ENCODE results near the gene PLCB4.

The PLCB4 gene

DNA sequence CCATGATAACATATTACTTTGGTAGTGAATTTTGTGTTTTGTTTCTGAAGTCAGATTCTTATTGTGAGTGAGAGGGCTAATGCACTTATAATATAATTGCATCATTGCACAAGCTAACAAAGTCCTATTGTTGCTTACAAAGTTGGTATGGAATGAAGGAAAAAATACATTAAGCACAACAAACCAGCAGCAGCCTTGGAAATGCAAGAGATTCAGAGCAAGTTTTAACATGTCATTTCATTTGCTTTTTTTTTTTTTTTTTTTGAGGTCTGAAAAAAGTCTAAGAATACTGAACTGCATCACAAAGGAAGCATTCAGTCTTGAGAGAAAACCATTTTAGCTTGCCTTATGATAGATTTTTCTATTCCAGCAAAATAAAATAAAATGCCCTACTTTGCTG, 57.6 kb downstream of the PLCB4 start:
- Histone ChIP-seq H3K27me3 (ENCODE audit: low read depth) (no peaks in the 10 kb centered on the region), H3K9me3 (no peaks in the 10 kb centered on the region), H3K4me1 (peaks cover 24% of the 10 kb centered on the region), H3K4me3 (no peak overlapping the region), H3K36me3 (replicated peaks) (no peaks in the 10 kb centered on the region)
- in situ Hi-C loops (cut with MboI; ENCODE audit: low sequenced_read_pairs) = no loop called here
- peak in 1 of 2 experiments; percentile 63 for DNase-seq (ENCODE audit: low spot score in 2 of 2)

DNA sequence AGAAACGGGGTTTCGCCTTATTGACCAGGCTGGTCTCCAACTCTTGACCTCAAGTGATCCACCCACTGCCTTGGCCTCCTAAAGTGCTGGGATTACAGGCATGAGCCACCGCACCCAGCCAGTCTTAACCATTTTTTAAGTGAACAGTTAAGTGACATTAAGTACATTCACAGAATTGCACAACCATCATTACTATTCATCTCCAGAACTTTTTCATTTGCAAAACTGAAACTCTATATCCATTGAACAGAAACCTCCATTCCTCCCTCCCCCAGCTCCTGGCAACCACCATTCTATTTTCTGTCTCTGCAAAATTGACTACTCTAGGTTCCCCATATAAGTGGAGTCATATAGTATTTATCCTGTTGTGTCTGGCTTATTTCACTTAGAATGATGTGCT, 59.7 kb downstream of the PLCB4 start:
- peaks cover 24% of the 10 kb centered on the region for H3K4me1 ChIP-seq
- H3K27me3 ChIP-seq (ENCODE audit: low read depth) = no peaks in the 10 kb centered on the region
- in situ Hi-C loops (cut with MboI; ENCODE audit: low sequenced_read_pairs) = no loop called here
- DNase-seq (ENCODE audit: low spot score in 2 of 2) = no peak
- H3K4me3 ChIP-seq = no peak overlapping the region
- no peaks in the 10 kb centered on the region for H3K36me3 ChIP-seq (replicated peaks)
- no peaks in the 10 kb centered on the region for H3K9me3 ChIP-seq

DNA sequence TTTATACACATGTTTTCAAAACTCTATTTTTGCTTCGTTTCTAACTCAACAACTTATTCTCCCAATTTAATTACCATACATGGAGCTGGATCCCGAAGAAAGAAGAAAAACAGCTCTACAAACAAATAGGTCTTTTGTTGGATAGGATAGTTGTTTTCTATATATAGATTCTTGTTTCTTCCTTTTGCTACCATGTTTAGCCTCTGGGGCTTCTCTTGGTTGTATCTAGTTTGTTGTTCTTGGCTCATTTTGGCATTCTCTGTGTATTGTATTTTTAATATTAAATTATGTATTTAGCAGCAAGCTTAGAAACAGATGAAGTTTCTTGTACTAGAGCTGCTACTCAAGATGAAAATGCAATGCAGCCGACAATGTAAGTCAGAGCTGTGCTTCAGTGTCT, 60.9 kb downstream of the PLCB4 start:
- no peak for DNase-seq (ENCODE audit: low spot score in 2 of 2)
- H3K36me3 ChIP-seq (replicated peaks) = no peaks in the 10 kb centered on the region
- no peak overlapping the region for H3K4me3 ChIP-seq
- no peaks in the 10 kb centered on the region for H3K9me3 ChIP-seq
- H3K4me1 ChIP-seq = peaks cover 20% of the 10 kb centered on the region
- H3K27me3 ChIP-seq (ENCODE audit: low read depth) = no peaks in the 10 kb centered on the region
- in situ Hi-C loops (cut with MboI; ENCODE audit: low sequenced_read_pairs) = no loop called here

DNA sequence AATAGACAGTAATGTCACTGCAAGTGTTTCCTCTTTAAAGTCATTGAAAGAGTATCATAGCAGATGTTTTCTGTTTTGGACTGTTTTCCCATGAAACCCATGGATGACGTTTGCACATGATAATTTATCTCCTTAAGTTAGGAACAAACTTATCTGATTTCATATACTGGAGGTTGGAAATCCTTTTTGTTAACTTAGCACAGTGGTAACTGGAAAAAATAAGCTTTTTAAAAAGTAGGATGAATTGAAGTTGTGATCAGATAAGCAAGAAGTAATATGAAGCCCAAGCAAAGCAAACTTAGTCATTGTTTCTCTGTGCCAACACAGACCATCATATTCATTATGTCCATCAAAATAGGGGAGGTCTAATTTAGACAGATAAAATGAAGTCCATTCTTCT, 61.6 kb downstream of the PLCB4 start:
- DNase-seq (ENCODE audit: low spot score in 2 of 2) = no peak
- Histone ChIP-seq H3K9me3 (no peaks in the 10 kb centered on the region), H3K4me1 (peaks cover 16% of the 10 kb centered on the region), H3K4me3 (no peak overlapping the region), H3K27me3 (ENCODE audit: low read depth) (no peaks in the 10 kb centered on the region), H3K36me3 (replicated peaks) (no peaks in the 10 kb centered on the region)
- in situ Hi-C loops (cut with MboI; ENCODE audit: low sequenced_read_pairs) = no loop called here

DNA sequence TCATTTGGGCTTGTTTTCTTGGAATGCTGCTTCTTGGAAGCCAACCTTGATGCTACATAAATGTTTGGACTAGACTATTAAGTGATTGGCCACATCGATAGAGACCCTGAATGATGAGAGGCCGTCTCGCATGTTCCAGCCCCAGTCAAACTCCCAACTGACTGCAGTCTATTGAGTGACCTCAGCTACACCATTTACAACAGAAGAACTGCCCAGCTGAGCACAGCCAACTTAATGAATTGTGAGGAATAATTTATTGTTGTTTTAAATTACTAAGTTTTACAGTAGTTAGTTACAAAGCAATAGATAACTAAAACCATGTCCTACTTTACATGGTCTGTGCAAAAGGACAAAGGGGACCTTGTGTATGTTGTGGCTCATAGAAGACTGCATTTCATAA, 63.0 kb downstream of the PLCB4 start:
- Histone ChIP-seq H3K27me3 (ENCODE audit: low read depth) (no peaks in the 10 kb centered on the region), H3K36me3 (replicated peaks) (no peaks in the 10 kb centered on the region)
- in situ Hi-C loops (cut with MboI; ENCODE audit: low sequenced_read_pairs) = no loop called here

DNA sequence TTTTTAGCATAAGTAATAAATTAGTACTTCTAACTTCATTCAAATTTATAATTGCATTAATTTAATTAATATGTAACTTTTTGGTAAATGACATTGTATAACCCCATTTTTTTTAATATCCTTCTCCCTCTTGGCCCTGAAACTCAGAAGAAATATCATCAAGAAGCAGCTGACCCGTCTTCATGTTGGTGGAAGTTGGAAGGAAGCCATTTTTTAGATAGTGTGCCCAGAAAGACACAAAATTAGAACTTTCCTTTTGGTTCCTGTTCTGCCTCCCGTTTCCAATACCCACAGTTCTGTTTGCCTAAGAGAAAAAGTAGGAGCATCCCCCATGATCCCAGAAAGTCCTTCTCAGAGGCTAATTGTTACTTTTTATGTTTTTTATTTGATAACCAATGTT, 65.5 kb downstream of the PLCB4 start:
- Histone ChIP-seq H3K4me1 (no peaks in the 10 kb centered on the region), H3K4me3 (no peak overlapping the region)
- in situ Hi-C loops (cut with MboI; ENCODE audit: low sequenced_read_pairs) = no loop called here

More for the DNA sequence above, 63.0 kb downstream of the PLCB4 start:
- no peak for DNase-seq (ENCODE audit: low spot score in 2 of 2)
- Histone ChIP-seq H3K4me1 (peaks cover 5% of the 10 kb centered on the region), H3K9me3 (no peaks in the 10 kb centered on the region), H3K4me3 (no peak overlapping the region)

DNA sequence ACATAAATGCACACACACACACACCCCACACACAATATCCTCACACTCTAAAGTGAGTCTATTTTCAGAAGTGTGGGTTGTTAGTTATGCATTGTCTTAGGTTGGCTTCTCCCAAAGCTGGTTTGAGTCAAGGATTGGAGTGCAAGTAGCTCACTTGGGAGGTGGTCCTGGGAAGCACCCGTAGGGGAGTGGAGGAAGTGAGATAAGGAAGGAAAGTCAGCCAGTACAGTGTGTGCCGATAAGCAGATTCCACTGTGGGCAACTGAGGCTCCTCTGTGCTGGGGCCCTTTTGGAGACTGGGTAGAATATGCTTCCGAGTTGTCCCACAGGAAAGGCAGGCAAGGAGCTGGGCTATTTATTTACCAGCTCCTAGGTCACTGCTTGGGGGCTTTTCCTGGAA, 67.2 kb downstream of the PLCB4 start:
- in situ Hi-C loops (cut with MboI; ENCODE audit: low sequenced_read_pairs) = no loop called here
- H3K4me1 ChIP-seq = no peaks in the 10 kb centered on the region
- no peak for DNase-seq (ENCODE audit: low spot score in 2 of 2)
- H3K4me3 ChIP-seq = no peak overlapping the region
- no peaks in the 10 kb centered on the region for H3K27me3 ChIP-seq (ENCODE audit: low read depth)
- no peaks in the 10 kb centered on the region for H3K36me3 ChIP-seq (replicated peaks)
- no peaks in the 10 kb centered on the region for H3K9me3 ChIP-seq

More for the DNA sequence above, 65.5 kb downstream of the PLCB4 start:
- H3K36me3 ChIP-seq (replicated peaks) = no peaks in the 10 kb centered on the region
- no peaks in the 10 kb centered on the region for H3K27me3 ChIP-seq (ENCODE audit: low read depth)
- no peak for DNase-seq (ENCODE audit: low spot score in 2 of 2)
- H3K9me3 ChIP-seq = no peaks in the 10 kb centered on the region

DNA sequence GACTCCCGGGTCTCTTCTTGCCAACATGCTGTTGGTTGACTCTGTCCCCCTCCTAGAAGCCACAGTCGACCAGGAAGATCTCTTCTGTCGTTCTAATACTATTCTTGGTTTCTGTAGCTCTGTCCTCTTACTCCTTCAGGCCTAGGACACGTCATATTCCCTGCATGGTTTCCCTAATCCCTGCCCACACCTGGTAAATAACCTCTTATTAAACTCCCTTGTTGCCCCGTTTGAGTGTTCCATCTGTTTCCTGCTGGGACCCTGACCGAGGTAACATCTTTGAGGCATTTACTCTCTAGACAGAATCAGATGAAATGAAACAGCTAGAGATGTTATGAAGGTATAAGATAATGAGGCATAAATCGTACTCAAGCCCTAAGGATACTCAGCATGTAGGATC, 68.1 kb downstream of the PLCB4 start:
- no peaks in the 10 kb centered on the region for H3K36me3 ChIP-seq (replicated peaks)
- no peak for DNase-seq (ENCODE audit: low spot score in 2 of 2)
- in situ Hi-C loops (cut with MboI; ENCODE audit: low sequenced_read_pairs) = no loop called here

DNA sequence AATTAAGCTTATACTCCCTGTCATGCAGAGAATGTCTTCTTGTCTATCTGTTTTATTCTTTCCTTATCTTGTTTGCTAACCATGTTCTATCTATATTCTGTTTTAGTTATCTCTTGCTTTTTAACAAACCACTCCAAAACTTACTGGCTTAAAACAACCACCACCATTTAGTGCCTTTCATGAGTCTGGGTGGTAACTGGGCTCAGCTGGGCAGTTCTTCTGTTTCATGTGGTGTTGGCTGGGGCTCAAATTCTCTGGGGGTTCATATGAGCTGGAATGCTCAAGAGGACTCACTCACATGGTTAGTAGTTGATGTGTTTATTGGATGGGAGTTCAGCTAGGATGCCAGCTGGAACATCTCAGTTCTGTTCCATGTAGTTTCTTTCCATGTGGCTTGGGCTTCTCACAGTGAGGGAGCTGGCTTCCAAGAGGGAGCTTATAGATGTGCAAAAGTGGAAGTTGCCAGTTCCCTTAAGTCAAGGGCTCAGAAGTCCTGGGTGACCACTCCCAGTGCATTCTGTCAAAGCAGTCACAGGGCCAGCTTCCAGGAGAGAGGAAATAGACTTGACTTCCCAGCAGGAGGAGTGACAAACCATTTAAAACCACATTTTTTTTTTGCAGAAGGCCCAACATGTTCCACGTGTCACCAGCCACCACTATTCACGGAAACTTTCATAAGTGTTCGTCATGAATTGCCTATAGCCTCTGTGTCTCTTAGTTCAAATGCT, 70.4 kb downstream of the PLCB4 start:
- Histone ChIP-seq H3K9me3 (no peaks in the 10 kb centered on the region), H3K4me3 (no peak overlapping the region), H3K27me3 (ENCODE audit: low read depth) (no peaks in the 10 kb centered on the region), H3K4me1 (no peaks in the 10 kb centered on the region), H3K36me3 (replicated peaks) (no peaks in the 10 kb centered on the region)
- in situ Hi-C loops (cut with MboI; ENCODE audit: low sequenced_read_pairs) = no loop called here
- DNase-seq (ENCODE audit: low spot score in 2 of 2) = no peak

More for the DNA sequence above, 68.1 kb downstream of the PLCB4 start:
- Histone ChIP-seq H3K4me3 (no peak overlapping the region), H3K27me3 (ENCODE audit: low read depth) (no peaks in the 10 kb centered on the region), H3K9me3 (no peaks in the 10 kb centered on the region), H3K4me1 (no peaks in the 10 kb centered on the region)

DNA sequence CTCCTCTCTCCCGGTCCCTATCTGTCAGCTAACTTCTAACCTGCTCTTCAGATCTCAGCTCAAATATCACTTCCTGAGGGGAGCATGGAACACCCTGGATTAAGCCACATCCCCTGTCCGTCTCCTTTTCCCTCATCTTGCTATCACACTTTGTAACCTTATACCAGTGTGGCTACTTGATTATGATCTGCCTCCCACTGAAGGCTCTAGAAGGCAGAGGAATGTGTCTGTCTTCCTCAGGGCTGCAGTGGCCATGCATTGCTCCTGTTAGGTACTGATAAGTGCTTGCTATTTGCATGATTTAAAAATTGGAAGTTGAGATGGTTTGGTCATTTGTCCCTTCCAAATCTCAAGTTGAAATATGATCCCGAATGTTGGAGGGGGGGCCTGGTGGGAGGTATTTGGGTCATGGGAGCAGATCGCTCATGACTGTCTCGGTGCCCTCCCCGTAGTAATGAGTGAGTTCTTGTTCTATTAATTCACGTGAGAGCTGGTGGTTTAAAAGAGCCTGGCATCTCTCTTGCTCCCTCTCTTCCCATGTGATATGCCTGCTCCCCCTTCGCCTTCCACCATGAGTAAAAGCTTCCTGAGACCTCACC, 71.4 kb downstream of the PLCB4 start:
- no peak for DNase-seq (ENCODE audit: low spot score in 2 of 2)
- Histone ChIP-seq H3K9me3 (no peaks in the 10 kb centered on the region), H3K27me3 (ENCODE audit: low read depth) (no peaks in the 10 kb centered on the region), H3K4me1 (no peaks in the 10 kb centered on the region), H3K36me3 (replicated peaks) (no peaks in the 10 kb centered on the region), H3K4me3 (no peak overlapping the region)
- in situ Hi-C loops (cut with MboI; ENCODE audit: low sequenced_read_pairs) = no loop called here

DNA sequence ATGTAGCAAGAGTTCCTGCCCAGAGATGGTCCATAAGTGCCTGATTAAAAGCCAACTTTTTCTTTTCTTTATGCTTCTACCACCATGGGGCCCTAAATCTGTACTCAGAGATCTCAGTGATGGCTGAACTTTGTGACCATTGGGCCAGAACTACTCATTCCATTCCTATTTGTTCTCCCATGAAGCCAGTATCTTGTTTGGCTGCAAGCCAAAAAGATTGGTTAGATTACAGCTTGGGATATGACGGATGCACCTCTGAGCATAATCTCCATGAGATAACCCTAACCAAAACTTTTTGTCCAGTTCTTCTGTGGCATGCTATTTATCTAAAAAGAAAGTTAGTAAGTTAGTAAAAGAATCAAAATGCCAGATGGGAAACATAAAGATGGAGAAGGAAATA, 72.2 kb downstream of the PLCB4 start:
- H3K36me3 ChIP-seq (replicated peaks) = no peaks in the 10 kb centered on the region
- H3K4me3 ChIP-seq = no peak overlapping the region
- no peaks in the 10 kb centered on the region for H3K4me1 ChIP-seq
- DNase-seq (ENCODE audit: low spot score in 2 of 2) = no peak
- H3K27me3 ChIP-seq (ENCODE audit: low read depth) = no peaks in the 10 kb centered on the region
- no peaks in the 10 kb centered on the region for H3K9me3 ChIP-seq
- in situ Hi-C loops (cut with MboI; ENCODE audit: low sequenced_read_pairs) = no loop called here

DNA sequence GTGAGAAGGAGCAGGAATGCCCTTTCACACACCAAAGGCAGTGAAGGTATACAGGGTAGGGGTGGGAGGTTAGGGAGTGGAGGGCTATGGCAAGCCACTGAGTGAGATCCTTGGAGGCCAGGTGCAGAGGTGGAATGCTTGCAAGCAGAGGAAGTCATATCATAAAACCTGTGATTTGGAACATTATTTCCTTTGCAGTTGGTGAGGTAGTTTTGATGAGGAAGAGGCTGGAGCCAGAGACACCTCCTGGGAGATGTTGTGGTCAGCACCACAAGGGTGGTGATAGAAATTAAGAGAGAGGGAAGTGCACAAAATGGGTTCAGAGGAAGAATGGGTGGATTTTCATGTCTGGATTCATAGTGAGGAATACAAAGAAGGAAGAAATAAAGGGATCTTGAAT, 73.0 kb downstream of the PLCB4 start:
- Histone ChIP-seq H3K9me3 (no peaks in the 10 kb centered on the region), H3K4me1 (no peaks in the 10 kb centered on the region)

DNA sequence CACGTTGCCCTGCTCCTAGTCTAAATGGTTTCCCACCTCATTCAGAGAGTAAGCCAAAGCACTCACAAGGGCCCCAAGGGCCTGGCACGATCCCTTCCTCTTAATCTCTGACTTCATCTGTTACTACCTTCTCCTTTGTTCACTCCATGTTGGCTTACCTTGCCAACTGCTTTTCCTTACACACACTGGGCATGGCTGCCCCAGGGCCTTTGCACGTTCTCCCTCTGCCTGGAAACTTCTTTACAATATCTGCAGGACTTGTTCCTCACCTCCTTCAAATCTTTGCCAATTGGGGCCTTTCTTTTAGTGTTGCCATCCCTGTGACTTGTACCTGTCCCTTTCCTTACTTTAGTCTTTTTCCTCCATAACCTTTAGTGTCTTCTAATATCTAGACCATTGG, 73.9 kb downstream of the PLCB4 start:
- in situ Hi-C loops (cut with MboI; ENCODE audit: low sequenced_read_pairs) = no loop called here
- no peaks in the 10 kb centered on the region for H3K9me3 ChIP-seq
- H3K4me3 ChIP-seq = no peak overlapping the region
- no peaks in the 10 kb centered on the region for H3K27me3 ChIP-seq (ENCODE audit: low read depth)
- no peaks in the 10 kb centered on the region for H3K36me3 ChIP-seq (replicated peaks)
- DNase-seq (ENCODE audit: low spot score in 2 of 2) = no peak
- no peaks in the 10 kb centered on the region for H3K4me1 ChIP-seq

More for the DNA sequence above, 73.0 kb downstream of the PLCB4 start:
- no peak overlapping the region for H3K4me3 ChIP-seq
- DNase-seq (ENCODE audit: low spot score in 2 of 2) = no peak
- in situ Hi-C loops (cut with MboI; ENCODE audit: low sequenced_read_pairs) = no loop called here
- no peaks in the 10 kb centered on the region for H3K27me3 ChIP-seq (ENCODE audit: low read depth)
- no peaks in the 10 kb centered on the region for H3K36me3 ChIP-seq (replicated peaks)

DNA sequence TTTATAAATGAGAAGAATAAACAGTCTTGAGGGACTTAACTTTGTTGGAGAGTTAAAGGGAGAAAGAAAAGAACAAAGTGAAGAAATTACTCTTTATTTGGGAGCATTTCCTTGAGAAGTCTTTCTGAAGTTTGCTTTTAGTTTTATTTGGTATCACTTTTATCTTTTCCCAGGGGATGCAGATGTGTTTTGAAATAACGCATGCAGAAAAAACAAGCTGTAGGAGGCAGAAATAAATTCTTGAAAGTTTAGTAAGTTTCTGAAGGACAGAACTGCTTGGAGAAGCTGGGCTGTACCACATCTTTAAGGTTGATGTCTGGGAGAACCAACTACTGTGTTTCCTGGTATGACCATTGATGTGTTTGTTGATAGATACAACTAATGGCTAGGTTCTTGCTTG, 75.0 kb downstream of the PLCB4 start:
- in situ Hi-C loops (cut with MboI; ENCODE audit: low sequenced_read_pairs) = no loop called here
- H3K27me3 ChIP-seq (ENCODE audit: low read depth) = no peaks in the 10 kb centered on the region
- H3K4me3 ChIP-seq = no peak overlapping the region
- no peaks in the 10 kb centered on the region for H3K36me3 ChIP-seq (replicated peaks)
- DNase-seq (ENCODE audit: low spot score in 2 of 2) = no peak
- no peaks in the 10 kb centered on the region for H3K9me3 ChIP-seq
- H3K4me1 ChIP-seq = no peaks in the 10 kb centered on the region

DNA sequence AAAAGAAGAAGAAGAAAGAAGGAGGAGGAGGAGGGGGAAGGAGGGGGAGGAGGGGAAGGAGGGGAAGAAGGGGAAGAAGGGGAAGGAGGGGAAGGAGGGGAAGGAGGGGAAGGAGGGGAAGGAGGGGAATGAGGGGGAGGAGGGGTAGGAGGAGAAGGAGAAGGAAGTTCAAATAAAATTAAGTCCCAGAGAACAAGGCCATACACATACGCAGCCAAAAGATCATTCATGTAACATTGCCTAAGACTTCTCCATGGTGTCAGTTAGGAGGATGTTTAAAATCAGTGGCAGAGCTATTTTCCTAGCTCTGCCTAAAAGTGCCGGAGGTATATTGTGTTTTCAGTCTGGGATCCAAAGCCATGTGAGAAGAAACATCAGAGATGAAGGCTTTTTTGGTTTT, 75.8 kb downstream of the PLCB4 start:
- no peaks in the 10 kb centered on the region for H3K9me3 ChIP-seq
- no peak for DNase-seq (ENCODE audit: low spot score in 2 of 2)
- in situ Hi-C loops (cut with MboI; ENCODE audit: low sequenced_read_pairs) = no loop called here
- H3K4me3 ChIP-seq = no peak overlapping the region
- H3K36me3 ChIP-seq (replicated peaks) = no peaks in the 10 kb centered on the region
- no peaks in the 10 kb centered on the region for H3K27me3 ChIP-seq (ENCODE audit: low read depth)
- H3K4me1 ChIP-seq = no peaks in the 10 kb centered on the region
